NCI-H1694 (cell line): ENCODE data around the gene CDKL5.
"Not testable (repeated sequence)": the region's sequence is repeated elsewhere in the genome, so short reads cannot be mapped to it uniquely, and the experiment has no call there.

Experiments
- DNase-seq: peaks from one replicate; lab custom pipeline; 2025; lab: John Stamatoyannopoulos, UW

The CDKL5 gene

GRCh38 chrX:18425199-18426003 lies at the start of gene CDKL5:
Gene CDKL5 (plus strand): TSS chrX:18425608. CDS start chrX:18507097, 81,489 bp downstream.
- DNase-seq: peak; percentile 83

GRCh38 chrX:18377796-18378195 lies 47.6 kb upstream of the CDKL5 start:
- peak; percentile 7 for DNase-seq

- DNase-seq: no peak
Measured at GRCh38 chrX:18389966-18390365, 35.4 kb upstream of the CDKL5 start.

GRCh38 chrX:18390941-18391538 lies 34.4 kb upstream of the CDKL5 start:
- peak; percentile 35 for DNase-seq

GRCh38 chrX:18394477-18394876 lies 30.9 kb upstream of the CDKL5 start:
- no peak for DNase-seq

- DNase-seq: no peak
Measured at GRCh38 chrX:18401848-18402213, 23.6 kb upstream of the CDKL5 start.

GRCh38 chrX:18406531-18407266 lies 18.7 kb upstream of the CDKL5 start:
- no peak for DNase-seq

- no peak for DNase-seq
Measured at GRCh38 chrX:18410038-18410437, 15.4 kb upstream of the CDKL5 start.

- DNase-seq: no peak
Measured at GRCh38 chrX:18415386-18415785, 10.0 kb upstream of the CDKL5 start.

- DNase-seq: no peak
Measured at GRCh38 chrX:18422325-18422724, 3.1 kb upstream of the CDKL5 start.

- DNase-seq: no peak
Measured at GRCh38 chrX:18422886-18423285, 2.5 kb upstream of the CDKL5 start.

GRCh38 chrX:18424482-18425198 lies 768 bp upstream of the CDKL5 start:
- DNase-seq: no peak

- no peak for DNase-seq
Measured at GRCh38 chrX:18426004-18426320, 554 bp downstream of the CDKL5 start.

- no peak for DNase-seq
Measured at GRCh38 chrX:18428006-18428405, 2.6 kb downstream of the CDKL5 start.

- not testable (repeated sequence) for DNase-seq
Measured at GRCh38 chrX:18433288-18433687, 7.9 kb downstream of the CDKL5 start.

GRCh38 chrX:18434896-18435295 lies 9.5 kb downstream of the CDKL5 start:
- no peak for DNase-seq

- no peak for DNase-seq
Measured at GRCh38 chrX:18436017-18436416, 10.6 kb downstream of the CDKL5 start.

GRCh38 chrX:18440835-18441234 lies 15.4 kb downstream of the CDKL5 start:
- DNase-seq: no peak

- no peak for DNase-seq
Measured at GRCh38 chrX:18441780-18442367, 16.5 kb downstream of the CDKL5 start.

- DNase-seq: no peak
Measured at GRCh38 chrX:18448416-18448815, 23.0 kb downstream of the CDKL5 start.

GRCh38 chrX:18449236-18449635 lies 23.8 kb downstream of the CDKL5 start:
- no peak for DNase-seq

- no peak for DNase-seq
Measured at GRCh38 chrX:18455384-18455783, 30.0 kb downstream of the CDKL5 start.
